AG09319 (cell line): ENCODE results near the gene LRRC41.
"Not testable (repeated sequence)": the region's sequence is repeated elsewhere in the genome, so short reads cannot be mapped to it uniquely, and the experiment has no call there.

Experiments used
- DNase-seq: peaks from one replicate; pipeline ENCODE4 v3.0.0-alpha.2; 2010; ENCODE audit warnings: low read depth; ENCODE audit errors: extremely low read depth
- TF ChIP-seq, protein P1 (sequence below): IDR thresholded peaks from 2 replicates; pipeline ENCODE4 v1.5.1; 2011; ENCODE audit warnings: low read depth, mild to moderate bottlenecking, inconsistent platforms, low read length, moderate library complexity

Gene LRRC41

DNA sequence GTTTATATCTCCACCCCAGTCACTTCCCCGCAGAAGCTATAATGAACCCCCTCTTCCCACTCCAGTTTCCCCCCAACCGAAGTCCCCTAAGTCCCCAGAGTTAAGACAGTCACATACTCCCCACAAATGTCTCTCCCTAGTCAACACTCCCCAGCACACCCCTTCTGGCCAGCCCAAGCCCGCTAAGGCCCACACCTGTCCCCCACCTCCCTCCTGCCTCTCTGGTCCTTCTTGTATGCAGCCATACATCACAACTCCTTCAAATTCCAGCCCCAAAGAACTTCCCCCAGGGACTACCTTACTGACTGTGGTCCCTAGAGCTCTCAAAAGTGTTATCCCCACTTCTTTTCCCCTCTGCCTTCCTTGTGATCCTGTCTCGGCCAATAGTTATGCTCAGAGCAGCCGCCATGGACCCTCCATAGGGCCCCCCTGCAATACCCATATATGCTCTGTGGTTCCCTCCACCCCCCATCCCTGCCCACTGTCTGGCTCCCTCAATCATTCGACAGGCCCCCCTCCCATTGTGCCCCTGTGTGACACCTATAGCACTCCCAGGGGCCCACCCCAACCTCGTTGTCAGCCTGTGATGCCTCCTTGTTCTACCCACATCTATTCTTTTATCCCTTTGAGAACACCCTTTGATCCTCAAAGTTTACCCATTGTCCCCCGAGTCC is 39.4 kb upstream of the LRRC41 start:
- TF ChIP-seq, protein P1, sequence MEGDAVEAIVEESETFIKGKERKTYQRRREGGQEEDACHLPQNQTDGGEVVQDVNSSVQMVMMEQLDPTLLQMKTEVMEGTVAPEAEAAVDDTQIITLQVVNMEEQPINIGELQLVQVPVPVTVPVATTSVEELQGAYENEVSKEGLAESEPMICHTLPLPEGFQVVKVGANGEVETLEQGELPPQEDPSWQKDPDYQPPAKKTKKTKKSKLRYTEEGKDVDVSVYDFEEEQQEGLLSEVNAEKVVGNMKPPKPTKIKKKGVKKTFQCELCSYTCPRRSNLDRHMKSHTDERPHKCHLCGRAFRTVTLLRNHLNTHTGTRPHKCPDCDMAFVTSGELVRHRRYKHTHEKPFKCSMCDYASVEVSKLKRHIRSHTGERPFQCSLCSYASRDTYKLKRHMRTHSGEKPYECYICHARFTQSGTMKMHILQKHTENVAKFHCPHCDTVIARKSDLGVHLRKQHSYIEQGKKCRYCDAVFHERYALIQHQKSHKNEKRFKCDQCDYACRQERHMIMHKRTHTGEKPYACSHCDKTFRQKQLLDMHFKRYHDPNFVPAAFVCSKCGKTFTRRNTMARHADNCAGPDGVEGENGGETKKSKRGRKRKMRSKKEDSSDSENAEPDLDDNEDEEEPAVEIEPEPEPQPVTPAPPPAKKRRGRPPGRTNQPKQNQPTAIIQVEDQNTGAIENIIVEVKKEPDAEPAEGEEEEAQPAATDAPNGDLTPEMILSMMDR: no peak
- DNase-seq: no peak

DNA sequence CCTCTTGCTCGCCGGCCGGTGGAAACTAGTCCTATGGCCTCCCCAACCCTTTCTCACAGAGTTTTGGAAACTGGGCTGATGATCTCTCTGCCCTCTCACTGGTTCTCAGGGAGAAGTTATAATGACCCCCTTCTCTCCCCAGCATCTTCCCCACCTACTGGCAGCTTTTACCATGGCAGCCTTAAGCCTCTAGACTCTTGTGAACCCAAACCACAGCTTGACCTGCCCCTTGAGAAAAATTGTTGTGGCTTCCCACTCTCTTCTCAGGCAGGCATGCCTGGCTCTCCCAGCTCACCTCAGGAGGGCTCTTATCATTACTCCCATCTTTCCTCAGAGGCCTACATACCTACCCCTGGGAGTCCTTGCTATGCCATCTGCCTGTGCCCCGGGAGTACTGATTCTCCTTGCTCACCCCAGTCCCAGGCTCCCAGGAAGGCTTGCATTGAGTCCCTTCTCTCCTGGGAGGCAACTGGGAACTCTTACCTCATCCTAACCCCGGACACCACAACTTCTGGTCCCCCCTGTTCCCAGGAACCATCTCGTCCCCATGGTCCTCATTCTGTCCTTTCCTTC is 38.8 kb upstream of the LRRC41 start:
- TF ChIP-seq, protein P1: peak; percentile 17
- DNase-seq: no peak

DNA sequence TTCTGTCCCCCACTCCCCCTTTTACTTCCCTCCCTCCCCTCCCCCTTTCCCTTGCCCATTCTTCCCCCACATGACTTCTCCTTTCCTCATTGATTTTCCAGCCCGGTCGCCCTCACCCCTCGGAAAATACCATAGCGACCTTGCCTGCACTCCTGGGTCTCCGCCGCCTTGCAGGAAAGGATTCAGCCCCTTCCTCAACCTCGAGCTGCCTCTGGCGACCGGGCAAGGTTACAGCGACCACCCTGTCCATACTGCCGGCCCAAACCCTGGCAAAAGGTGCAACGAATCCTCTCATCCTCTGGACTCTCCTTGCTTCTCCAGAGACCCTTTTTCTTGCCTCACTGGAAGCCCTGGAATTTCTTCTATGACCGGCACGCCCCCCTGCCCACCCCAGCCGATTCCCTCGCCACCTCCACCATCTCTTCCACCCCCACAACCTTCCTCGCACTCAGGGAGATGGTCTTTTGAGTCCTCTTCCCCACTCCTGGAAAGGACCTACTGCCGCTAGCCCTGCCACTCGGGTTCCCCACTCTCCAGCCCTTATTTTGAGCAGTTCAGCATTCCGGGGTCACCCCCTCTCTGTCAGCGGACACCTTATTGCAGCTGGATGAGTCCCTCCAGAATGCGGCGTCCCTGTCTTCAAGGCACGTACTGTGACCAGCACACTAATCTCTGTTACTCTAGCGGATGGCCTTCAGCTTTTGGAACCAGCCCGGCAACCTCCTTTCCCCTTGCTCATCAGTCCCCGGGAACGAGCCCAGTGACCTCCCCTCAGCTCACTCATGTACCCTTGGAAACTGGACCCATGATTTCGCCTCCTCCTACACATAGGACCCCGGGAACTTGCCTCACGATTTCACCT is 38.0 kb upstream of the LRRC41 start:
- TF ChIP-seq, protein P1: no peak

DNA sequence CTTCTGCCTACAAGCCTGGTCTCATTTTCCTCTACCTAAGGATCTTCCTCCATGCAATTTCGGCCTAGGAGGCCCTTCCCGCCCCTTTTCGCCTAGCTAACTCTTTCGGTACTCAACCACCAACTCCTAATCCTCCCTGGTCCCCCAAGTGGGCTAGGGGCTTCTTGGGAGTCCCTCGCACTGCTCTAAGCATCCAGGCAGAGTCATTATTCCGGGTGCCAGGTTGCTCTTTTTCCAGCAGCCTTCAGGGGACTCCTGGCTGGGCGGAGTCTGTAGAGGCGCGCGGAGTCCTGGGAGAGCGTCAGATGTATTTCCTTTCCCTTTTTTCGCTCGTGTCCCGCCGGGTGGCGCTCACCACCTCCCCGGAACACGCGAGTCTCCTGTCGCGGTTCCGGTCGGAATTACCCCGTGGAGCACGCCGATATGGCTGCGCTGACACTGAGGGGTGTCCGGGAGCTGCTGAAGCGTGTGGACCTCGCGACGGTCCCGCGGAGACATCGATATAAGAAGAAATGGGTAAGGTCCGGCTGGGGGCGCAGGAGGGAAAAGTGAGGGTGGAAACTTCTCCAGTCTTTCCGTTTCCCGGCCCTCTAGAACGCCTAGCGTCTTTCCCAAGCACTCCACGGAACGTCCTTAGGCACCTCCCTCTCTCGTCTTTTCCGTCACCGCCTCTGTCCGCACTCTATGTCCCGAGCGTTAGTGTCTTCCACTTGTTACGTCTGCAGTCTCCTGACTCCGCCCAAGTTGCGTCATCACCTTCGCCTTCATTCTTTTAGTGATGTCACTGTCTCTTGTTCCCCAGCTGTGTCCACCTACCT is 37.2 kb upstream of the LRRC41 start, which contains the start of gene NSUN4:
NSUN4 (plus strand) TSS at position 404 of the 818 bp plus-strand sequence; CDS start at position 424, 20 bp downstream.
- TF ChIP-seq, protein P1: peak; percentile 74
- DNase-seq: peak; percentile 87

More for the DNA sequence above, 38.0 kb upstream of the LRRC41 start:
- no peak for DNase-seq

DNA sequence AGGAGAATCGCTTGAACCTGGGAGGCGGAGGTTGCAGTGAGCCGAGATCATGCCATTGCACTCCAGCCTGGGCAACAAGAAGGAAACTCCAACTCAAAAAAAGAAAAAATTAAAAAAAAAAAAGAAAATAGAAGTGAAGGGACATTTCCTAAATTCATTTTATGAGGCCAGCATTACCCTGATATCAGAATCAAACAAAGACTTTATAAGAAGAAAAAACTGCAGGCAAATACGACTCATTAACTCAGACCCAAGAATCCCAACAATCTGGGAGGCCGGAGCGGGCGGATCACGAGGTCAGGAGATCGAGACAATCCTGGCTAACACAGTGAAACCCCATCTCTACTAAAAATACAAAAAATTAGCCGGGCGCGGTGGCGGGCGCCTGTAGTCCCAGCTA is 34.0 kb upstream of the LRRC41 start:
- DNase-seq: not testable (repeated sequence)

DNA sequence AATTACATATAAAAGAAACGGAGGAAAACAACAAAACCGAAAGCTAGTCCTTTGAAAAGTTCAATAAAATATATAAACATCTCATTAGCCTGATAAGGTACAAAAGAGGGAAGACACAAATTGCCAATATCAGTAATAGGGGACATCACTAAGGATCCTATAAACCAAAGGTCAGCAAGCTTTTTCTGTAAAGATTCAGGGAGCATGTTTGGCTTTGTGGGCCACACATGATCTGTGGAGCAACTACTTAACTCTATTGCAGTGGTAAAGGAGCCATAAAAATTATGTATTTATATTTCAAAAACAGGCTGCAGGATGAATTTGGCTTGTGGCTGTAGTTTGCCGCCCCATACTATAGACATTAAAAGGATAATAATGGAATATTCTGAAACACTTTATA is 31.7 kb upstream of the LRRC41 start:
- TF ChIP-seq, protein P1: no peak
- no peak for DNase-seq

DNA sequence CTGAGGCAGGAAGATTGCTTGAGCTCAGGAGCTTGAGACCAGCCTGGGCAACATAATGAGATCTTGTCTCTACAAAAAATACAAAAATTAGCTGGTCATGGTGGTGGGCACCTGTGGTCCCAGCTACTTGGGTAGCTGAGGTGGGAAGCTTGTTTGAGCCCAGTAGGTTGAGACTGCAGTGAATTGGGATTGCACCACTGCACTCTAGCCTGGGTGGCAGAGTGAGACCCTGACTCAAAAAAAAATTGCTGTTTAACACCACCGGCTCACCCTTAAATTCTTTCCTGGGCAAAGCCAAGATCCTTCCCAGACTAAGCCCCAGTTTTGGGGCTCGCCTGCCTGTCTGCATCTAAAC is 30.6 kb upstream of the LRRC41 start:
- TF ChIP-seq, protein P1: no peak
- DNase-seq: no peak
